ENCODE results near the gene AQP12A.

AQP12A gene

GRCh38 chr2:240707043-240707756 is 15.5 kb downstream of the AQP12A start:
- DNase-seq (ENCODE audit: low read depth in 1 of 2, low spot score in 1 of 2) = no peak

- DNase-seq (ENCODE audit: low read depth in 1 of 2, low spot score in 1 of 2) = no peak
These were observed 16.2 kb downstream of the AQP12A start for GRCh38 chr2:240707821-240708220.

GRCh38 chr2:240708457-240708856 is 16.8 kb downstream of the AQP12A start:
- no peak for DNase-seq (ENCODE audit: low read depth in 1 of 2, low spot score in 1 of 2)

GRCh38 chr2:240711296-240711695 is 19.6 kb downstream of the AQP12A start:
- DNase-seq (ENCODE audit: low read depth in 1 of 2, low spot score in 1 of 2) = no peak

- DNase-seq (ENCODE audit: low read depth in 1 of 2, low spot score in 1 of 2) = no peak
These were observed 20.0 kb downstream of the AQP12A start for GRCh38 chr2:240711701-240712100.

- DNase-seq (ENCODE audit: low read depth in 1 of 2, low spot score in 1 of 2) = no peak
These were observed 20.5 kb downstream of the AQP12A start for GRCh38 chr2:240712121-240712520.

- DNase-seq (ENCODE audit: low read depth in 1 of 2, low spot score in 1 of 2) = no peak
These were observed 21.6 kb downstream of the AQP12A start for GRCh38 chr2:240713071-240713927.

GRCh38 chr2:240713928-240714746 is 22.5 kb downstream of the AQP12A start:
- DNase-seq (ENCODE audit: low read depth in 1 of 2, low spot score in 1 of 2) = no peak

- DNase-seq (ENCODE audit: low read depth in 1 of 2, low spot score in 1 of 2) = no peak
These were observed 23.4 kb downstream of the AQP12A start for GRCh38 chr2:240714747-240715725.

- DNase-seq (ENCODE audit: low read depth in 1 of 2, low spot score in 1 of 2) = no peak
These were observed 24.6 kb downstream of the AQP12A start for GRCh38 chr2:240716130-240716798.

GRCh38 chr2:240717181-240717641 is 25.5 kb downstream of the AQP12A start:
- no peak for DNase-seq (ENCODE audit: low read depth in 1 of 2, low spot score in 1 of 2)

GRCh38 chr2:240717681-240718581 is 26.3 kb downstream of the AQP12A start:
- DNase-seq (ENCODE audit: low read depth in 1 of 2, low spot score in 1 of 2) = no peak

- no peak for DNase-seq (ENCODE audit: low read depth in 1 of 2, low spot score in 1 of 2)
These were observed 27.3 kb downstream of the AQP12A start for GRCh38 chr2:240718896-240719490.

- DNase-seq (ENCODE audit: low read depth in 1 of 2, low spot score in 1 of 2) = no peak
These were observed 28.2 kb downstream of the AQP12A start for GRCh38 chr2:240719676-240720545.

GRCh38 chr2:240720686-240721595 is 29.3 kb downstream of the AQP12A start:
- no peak for DNase-seq (ENCODE audit: low read depth in 1 of 2, low spot score in 1 of 2)

GRCh38 chr2:240721596-240722180 is 30.0 kb downstream of the AQP12A start:
- DNase-seq (ENCODE audit: low read depth in 1 of 2, low spot score in 1 of 2) = no peak

Data from activated T-helper 1 cell treated with anti-CD3 and anti-CD28 coated beads, Interleukin-2, amount 50 U/mL, for 16 hours (primary cell).